ENCODE results near the gene TMEM88. TPM values are rescaled to one million over a fixed set of nuclear protein-coding genes. Genes with fewer than 3 reads are reported as not detected.

The TMEM88 gene
- total RNA-seq, 1 donor = 0.36 TPM

- Histone ChIP-seq H3K4me2 (ENCODE audit: insufficient read depth, low read length) (no peak overlapping the region), H3K9me3 (ENCODE audit: low read depth, low read length) (no peaks in the 10 kb centered on the region), H3K27ac (ENCODE audit: low read depth, low read length) (no peak overlapping the region), H3K79me2 (ENCODE audit: insufficient read depth, low read length) (peaks cover 16% of the 10 kb centered on the region), H2AFZ (ENCODE audit: low read length) (no peak overlapping the region), H3K4me1 (ENCODE audit: insufficient read depth, low read length) (peaks cover 11% of the 10 kb centered on the region), H4K20me1 (ENCODE audit: insufficient read depth, low read length) (peaks cover 8% of the 10 kb centered on the region), H3K4me3 (ENCODE audit: insufficient read depth, low read length) (no peak overlapping the region), H3K27me3 (ENCODE audit: insufficient read depth, low read length) (no peaks in the 10 kb centered on the region), H3K36me3 (ENCODE audit: insufficient read depth, low read length) (peaks cover 86% of the 10 kb centered on the region)
- no peak for TF ChIP-seq CTCF (IDR thresholded peaks at IDR 0.05; ENCODE audit: extremely low read depth, low read depth, low read length)
- DNase-seq (ENCODE audit: insufficient read length, low spot score, missing footprints) = no peak
These were observed 39.4 kb downstream of the TMEM88 start for GRCh38 chr17:7894226-7894625.

- Histone ChIP-seq H3K4me2 (ENCODE audit: insufficient read depth, low read length) (no peak overlapping the region), H3K36me3 (ENCODE audit: insufficient read depth, low read length) (peaks cover 88% of the 10 kb centered on the region), H3K4me1 (ENCODE audit: insufficient read depth, low read length) (peaks cover 4% of the 10 kb centered on the region), H3K27me3 (ENCODE audit: insufficient read depth, low read length) (no peaks in the 10 kb centered on the region), H3K27ac (ENCODE audit: low read depth, low read length) (no peak overlapping the region), H3K9me3 (ENCODE audit: low read depth, low read length) (no peaks in the 10 kb centered on the region), H4K20me1 (ENCODE audit: insufficient read depth, low read length) (peaks cover 1% of the 10 kb centered on the region), H3K4me3 (ENCODE audit: insufficient read depth, low read length) (no peak overlapping the region), H2AFZ (ENCODE audit: low read length) (no peak overlapping the region), H3K79me2 (ENCODE audit: insufficient read depth, low read length) (peaks cover 10% of the 10 kb centered on the region)
- no peak for TF ChIP-seq CTCF (IDR thresholded peaks at IDR 0.05; ENCODE audit: extremely low read depth, low read depth, low read length)
- DNase-seq (ENCODE audit: insufficient read length, low spot score, missing footprints) = no peak
These were observed 40.0 kb downstream of the TMEM88 start for GRCh38 chr17:7894866-7895265.

- DNase-seq (ENCODE audit: insufficient read length, low spot score, missing footprints) = no peak
- Histone ChIP-seq H3K9me3 (ENCODE audit: low read depth, low read length) (no peaks in the 10 kb centered on the region), H4K20me1 (ENCODE audit: insufficient read depth, low read length) (no peaks in the 10 kb centered on the region), H3K79me2 (ENCODE audit: insufficient read depth, low read length) (no peaks in the 10 kb centered on the region), H3K36me3 (ENCODE audit: insufficient read depth, low read length) (peaks cover 83% of the 10 kb centered on the region), H2AFZ (ENCODE audit: low read length) (no peak overlapping the region), H3K4me3 (ENCODE audit: insufficient read depth, low read length) (no peak overlapping the region), H3K4me1 (ENCODE audit: insufficient read depth, low read length) (peaks cover 3% of the 10 kb centered on the region), H3K27me3 (ENCODE audit: insufficient read depth, low read length) (no peaks in the 10 kb centered on the region), H3K27ac (ENCODE audit: low read depth, low read length) (peak overlapping the region; percentile 37), H3K4me2 (ENCODE audit: insufficient read depth, low read length) (no peak overlapping the region)
- TF ChIP-seq CTCF (IDR thresholded peaks at IDR 0.05; ENCODE audit: extremely low read depth, low read depth, low read length) = no peak
These were observed 42.2 kb downstream of the TMEM88 start for GRCh38 chr17:7897090-7897489.

GRCh38 chr17:7897773-7898172 is 42.9 kb downstream of the TMEM88 start:
- Histone ChIP-seq H3K36me3 (ENCODE audit: insufficient read depth, low read length) (peaks cover 84% of the 10 kb centered on the region), H3K4me2 (ENCODE audit: insufficient read depth, low read length) (no peak overlapping the region), H3K27ac (ENCODE audit: low read depth, low read length) (no peak overlapping the region), H3K9me3 (ENCODE audit: low read depth, low read length) (no peaks in the 10 kb centered on the region), H3K4me1 (ENCODE audit: insufficient read depth, low read length) (peaks cover 3% of the 10 kb centered on the region), H3K27me3 (ENCODE audit: insufficient read depth, low read length) (no peaks in the 10 kb centered on the region), H3K4me3 (ENCODE audit: insufficient read depth, low read length) (no peak overlapping the region), H4K20me1 (ENCODE audit: insufficient read depth, low read length) (no peaks in the 10 kb centered on the region), H3K79me2 (ENCODE audit: insufficient read depth, low read length) (no peaks in the 10 kb centered on the region), H2AFZ (ENCODE audit: low read length) (peak overlapping the region; percentile 39)
- peak; percentile 94 for DNase-seq (ENCODE audit: insufficient read length, low spot score, missing footprints)
- peak; percentile 77 for TF ChIP-seq CTCF (IDR thresholded peaks at IDR 0.05; ENCODE audit: extremely low read depth, low read depth, low read length)
